PC-9 (cell line): ENCODE measurements around the gene CDK18.

ENCODE experiments used
- CTCF ChIP-seq: fragments of 200-600 bp; sonication (generic); conservative IDR thresholded peaks from 2 replicates; pipeline ENCODE4 v1.6.1; 2017; ENCODE audit warnings: mixed run types, antibody characterized with exemption, mild to moderate bottlenecking, moderate library complexity
- EZH2 ChIP-seq: fragments of 200-600 bp; sonication (generic); IDR thresholded peaks from 2 replicates; pipeline ENCODE4 v1.8.0; 2017; ENCODE audit warnings: antibody characterized with exemption, low read depth

- no peak for TF ChIP-seq CTCF
- TF ChIP-seq EZH2, result peak; percentile 98
These were observed 47.4 kb upstream of the CDK18 start for GRCh38 chr1:205456868-205457745.
